GM23338 (cell line): ENCODE data around the gene CACNA1G. TPM values are rescaled to one million over a fixed set of nuclear protein-coding genes. Genes with fewer than 3 reads are reported as not detected.

Source experiments
- ATAC-seq: fragments of 200-7000 bp; cut with Tn5 transposase; 3 replicates; pipeline ENCODE4 v1.9.1; 2020
- DNase-seq: peaks from one replicate; pipeline ENCODE4 v3.0.0-alpha.2; 2015; ENCODE audit warnings: low spot score
- H2AFZ ChIP-seq: fragments of 200-600 bp; sonication (generic); 2 replicates; pipeline ENCODE4 v1.8.0; 2016; ENCODE audit warnings: antibody characterized with exemption, mild to moderate bottlenecking, moderate library complexity
- H3F3A ChIP-seq: fragments of 200-600 bp; sonication (generic); replicated peaks from 2 replicates; pipeline ENCODE4 v1.8.0; 2017; ENCODE audit warnings: antibody characterized with exemption, mixed run types, low read depth
- H3K27ac ChIP-seq: fragments of 200-600 bp; sonication (generic); 2 replicates; pipeline ENCODE4 v1.6.1; 2016; ENCODE audit warnings: low read depth
- H3K27me3 ChIP-seq: fragments of 200-600 bp; sonication (generic); 2 replicates; pipeline ENCODE4 v1.8.0; 2016; ENCODE audit warnings: mild to moderate bottlenecking, mixed run types, moderate library complexity; ENCODE audit not compliant: insufficient read depth
- H3K36me3 ChIP-seq: fragments of 200-600 bp; sonication (generic); 2 replicates; pipeline ENCODE4 v1.8.0; 2016; ENCODE audit warnings: mild to moderate bottlenecking; ENCODE audit not compliant: insufficient read depth
- H3K4me1 ChIP-seq: fragments of 200-600 bp; sonication (generic); 2 replicates; pipeline ENCODE4 v1.8.0; 2016; ENCODE audit warnings: mild to moderate bottlenecking, moderate library complexity; ENCODE audit not compliant: insufficient read depth
- H3K4me2 ChIP-seq: fragments of 200-600 bp; sonication (generic); 2 replicates; pipeline ENCODE4 v1.7.1; 2017; ENCODE audit warnings: mixed run types
- H3K4me3 ChIP-seq: fragments of 200-600 bp; sonication (generic); 2 replicates; pipeline ENCODE4 v1.6.1; 2016; ENCODE audit warnings: mixed run types
- H3K79me2 ChIP-seq: fragments of 200-600 bp; sonication (generic); replicated peaks from 2 replicates; pipeline ENCODE4 v1.8.0; 2017; ENCODE audit warnings: mild to moderate bottlenecking; ENCODE audit not compliant: insufficient read depth
- H3K9me2 ChIP-seq: fragments of 200-600 bp; sonication (generic); 2 replicates; pipeline ENCODE4 v1.8.0; 2017; ENCODE audit not compliant: insufficient read depth
- H4K20me1 ChIP-seq: fragments of 200-600 bp; sonication (generic); replicated peaks from 2 replicates; pipeline ENCODE4 v1.8.0; 2017; ENCODE audit warnings: mild to moderate bottlenecking; ENCODE audit not compliant: insufficient read depth
- H3K27ac Mint-ChIP-seq: 2 replicates; pipeline ENCODE4 v1.8.0; 2020; ENCODE audit warnings: inconsistent platforms, mild to moderate bottlenecking, moderate library complexity, mixed read lengths
- H3K27me3 Mint-ChIP-seq: 3 replicates; pipeline ENCODE4 v1.8.0; 2022; ENCODE audit warnings: low read depth, mild to moderate bottlenecking, moderate library complexity, mixed read lengths, inconsistent platforms; ENCODE audit not compliant: insufficient read depth, poor library complexity
- H3K36me3 Mint-ChIP-seq: 3 replicates; pipeline ENCODE4 v1.8.0; 2021; ENCODE audit warnings: low read depth, mild to moderate bottlenecking, inconsistent platforms, moderate library complexity, mixed read lengths
- H3K4me1 Mint-ChIP-seq: 3 replicates; pipeline ENCODE4 v1.8.0; 2020; ENCODE audit warnings: mild to moderate bottlenecking, inconsistent platforms, mixed read lengths
- H3K4me3 Mint-ChIP-seq: 3 replicates; pipeline ENCODE4 v1.8.0; 2021; ENCODE audit warnings: moderate library complexity, mild to moderate bottlenecking, inconsistent platforms, mixed read lengths
- H3K9me3 Mint-ChIP-seq: 3 replicates; pipeline ENCODE4 v1.8.0; 2020; ENCODE audit warnings: moderate library complexity, mild to moderate bottlenecking, inconsistent platforms, mixed read lengths
- CREB1 ChIP-seq: fragments of 250-450 bp; sonication (Bioruptor Pico); IDR thresholded peaks from 2 replicates; pipeline ENCODE4 v1.5.0; 2020; ENCODE audit warnings: low read depth, mild to moderate bottlenecking, moderate library complexity
- EZH2 ChIP-seq: fragments of 200-600 bp; sonication (generic); IDR thresholded peaks from one replicate; pipeline ENCODE4 v1.8.0; 2017; ENCODE audit warnings: antibody characterized with exemption, mild to moderate bottlenecking, low read depth; ENCODE audit not compliant: unreplicated experiment
- EZH2phosphoT487 ChIP-seq: fragments of 200-600 bp; sonication (generic); IDR thresholded peaks from one replicate; pipeline ENCODE4 v1.8.1; 2018; ENCODE audit warnings: antibody characterized with exemption; ENCODE audit not compliant: unreplicated experiment
- JUNB ChIP-seq: IDR thresholded peaks from one replicate; pipeline ENCODE4 v1.6.1; 2016; ENCODE audit warnings: antibody characterized with exemption; ENCODE audit not compliant: unreplicated experiment
- NANOG ChIP-seq: IDR thresholded peaks from 2 replicates; pipeline ENCODE4 v1.6.1; 2016; ENCODE audit warnings: antibody characterized with exemption, borderline replicate concordance
- POLR2AphosphoS5 ChIP-seq: IDR thresholded peaks from 2 replicates; pipeline ENCODE4 v1.6.1; 2016; ENCODE audit warnings: antibody characterized with exemption, low read depth
- STAT1 ChIP-seq: IDR thresholded peaks from one replicate; pipeline ENCODE4 v1.6.1; 2016; ENCODE audit warnings: antibody characterized with exemption; ENCODE audit not compliant: unreplicated experiment
- ZNF114 ChIP-seq: fragments of 250-450 bp; sonication (Bioruptor Pico); IDR thresholded peaks from 2 replicates; pipeline ENCODE4 v1.5.0; 2020; ENCODE audit warnings: mild to moderate bottlenecking, moderate library complexity
- ZNF331 ChIP-seq: fragments of 250-450 bp; sonication (Bioruptor Pico); IDR thresholded peaks from 2 replicates; pipeline ENCODE4 v1.5.0; 2020; ENCODE audit warnings: low read depth, mild to moderate bottlenecking, moderate library complexity
- polyA plus RNA-seq: library from polyadenylated mRNA; unstranded; fragments of >200 nt; fragmentation: Nextera tagmentation; extraction: Ambion mirVana; gene quantifications from 2 replicates; pipeline ENCODE4 v1.2.1, GENCODE V29; 2016
- total RNA-seq: library from RNA; depleted of rRNA; stranded (reverse); fragments of >200 nt; shearing (Covaris generic); gene quantifications from 2 replicates; pipeline ENCODE4 v1.2.3, GENCODE V29; 2014
- TF ChIP-seq, protein P1 (sequence below): IDR thresholded peaks from one replicate; pipeline ENCODE4 v1.6.1; 2018; ENCODE audit warnings: antibody characterized with exemption; ENCODE audit not compliant: unreplicated experiment
- TF ChIP-seq, protein P2 (sequence below): IDR thresholded peaks from 2 replicates; pipeline ENCODE4 v1.6.1; 2016; ENCODE audit warnings: antibody characterized with exemption
- TF ChIP-seq, protein P3 (sequence below), 2 experiments: fragments of 200-600 bp in 1 of 2; sonication (generic) in 1 of 2; conservative IDR thresholded peaks; 2 replicates each; pipeline versions ENCODE4 v1.5.1 to v1.6.1; 2016 to 2017; ENCODE audit warnings: antibody characterized with exemption in 2 of 2, low read depth in 2 of 2, mild to moderate bottlenecking in 2 of 2, moderate library complexity in 1 of 2
- TF ChIP-seq, protein P4 (sequence below): fragments of 250-450 bp; sonication (Bioruptor Pico); IDR thresholded peaks from 2 replicates; pipeline ENCODE4 v1.5.0; 2020; ENCODE audit warnings: mild to moderate bottlenecking, moderate library complexity

The CACNA1G gene
- total and polyA plus RNA-seq, 2 experiments from 2014 or later = 1.4 to 5.1 TPM

DNA sequence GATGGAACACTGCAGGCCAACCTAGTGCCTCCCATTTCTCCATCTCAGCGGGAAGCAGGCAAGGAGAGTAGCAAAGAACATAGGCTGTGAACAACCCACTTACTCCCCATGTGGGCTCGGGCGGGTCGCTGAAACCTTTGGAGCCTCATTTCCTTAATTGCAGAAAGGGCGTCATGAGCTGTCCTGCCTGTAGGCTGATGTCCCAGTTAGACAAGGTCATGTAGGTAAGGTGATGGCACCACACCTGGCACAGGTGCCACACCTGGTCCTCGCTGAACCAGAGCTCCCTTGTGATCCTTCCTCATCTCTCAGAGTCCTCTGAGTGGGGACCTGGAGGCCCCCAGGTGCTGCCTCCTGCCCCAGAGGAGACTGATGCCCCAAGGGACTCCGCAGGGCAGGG lies 97.1 kb downstream of the CACNA1G start:
- Mint-ChIP-seq H3K27me3 (peaks cover 5% of the 10 kb centered on the region), H3K4me3 (no peak overlapping the region), H3K9me3 (no peaks in the 10 kb centered on the region; the same call in 1 of the 3 replicates), H3K36me3 (no peaks in the 10 kb centered on the region; the same call in 2 of the 3 replicates), H3K27ac (no peak overlapping the region), H3K4me1 (peaks cover 19% of the 10 kb centered on the region)
- Histone ChIP-seq H2AFZ (no peak overlapping the region), H3K36me3 (no peaks in the 10 kb centered on the region), H3F3A (no peaks in the 10 kb centered on the region), H3K4me3 (no peak overlapping the region), H3K4me1 (peaks cover 9% of the 10 kb centered on the region), H3K9me2 (no peaks in the 10 kb centered on the region), H4K20me1 (no peaks in the 10 kb centered on the region), H3K27me3 (no peaks in the 10 kb centered on the region), H3K79me2 (no peaks in the 10 kb centered on the region), H3K4me2 (no peak overlapping the region), H3K27ac (no peak overlapping the region)
- DNase-seq (no peak), ATAC-seq (no peak)
- no peak for TF ChIP-seq CREB1
- TF ChIP-seq NANOG = no peak
- TF ChIP-seq ZNF114 (CRISPR knock-in tag) = no peak
- TF ChIP-seq ZNF331 = no peak
- TF ChIP-seq, protein P1, sequence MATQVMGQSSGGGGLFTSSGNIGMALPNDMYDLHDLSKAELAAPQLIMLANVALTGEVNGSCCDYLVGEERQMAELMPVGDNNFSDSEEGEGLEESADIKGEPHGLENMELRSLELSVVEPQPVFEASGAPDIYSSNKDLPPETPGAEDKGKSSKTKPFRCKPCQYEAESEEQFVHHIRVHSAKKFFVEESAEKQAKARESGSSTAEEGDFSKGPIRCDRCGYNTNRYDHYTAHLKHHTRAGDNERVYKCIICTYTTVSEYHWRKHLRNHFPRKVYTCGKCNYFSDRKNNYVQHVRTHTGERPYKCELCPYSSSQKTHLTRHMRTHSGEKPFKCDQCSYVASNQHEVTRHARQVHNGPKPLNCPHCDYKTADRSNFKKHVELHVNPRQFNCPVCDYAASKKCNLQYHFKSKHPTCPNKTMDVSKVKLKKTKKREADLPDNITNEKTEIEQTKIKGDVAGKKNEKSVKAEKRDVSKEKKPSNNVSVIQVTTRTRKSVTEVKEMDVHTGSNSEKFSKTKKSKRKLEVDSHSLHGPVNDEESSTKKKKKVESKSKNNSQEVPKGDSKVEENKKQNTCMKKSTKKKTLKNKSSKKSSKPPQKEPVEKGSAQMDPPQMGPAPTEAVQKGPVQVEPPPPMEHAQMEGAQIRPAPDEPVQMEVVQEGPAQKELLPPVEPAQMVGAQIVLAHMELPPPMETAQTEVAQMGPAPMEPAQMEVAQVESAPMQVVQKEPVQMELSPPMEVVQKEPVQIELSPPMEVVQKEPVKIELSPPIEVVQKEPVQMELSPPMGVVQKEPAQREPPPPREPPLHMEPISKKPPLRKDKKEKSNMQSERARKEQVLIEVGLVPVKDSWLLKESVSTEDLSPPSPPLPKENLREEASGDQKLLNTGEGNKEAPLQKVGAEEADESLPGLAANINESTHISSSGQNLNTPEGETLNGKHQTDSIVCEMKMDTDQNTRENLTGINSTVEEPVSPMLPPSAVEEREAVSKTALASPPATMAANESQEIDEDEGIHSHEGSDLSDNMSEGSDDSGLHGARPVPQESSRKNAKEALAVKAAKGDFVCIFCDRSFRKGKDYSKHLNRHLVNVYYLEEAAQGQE = no peak
- TF ChIP-seq, protein P2, sequence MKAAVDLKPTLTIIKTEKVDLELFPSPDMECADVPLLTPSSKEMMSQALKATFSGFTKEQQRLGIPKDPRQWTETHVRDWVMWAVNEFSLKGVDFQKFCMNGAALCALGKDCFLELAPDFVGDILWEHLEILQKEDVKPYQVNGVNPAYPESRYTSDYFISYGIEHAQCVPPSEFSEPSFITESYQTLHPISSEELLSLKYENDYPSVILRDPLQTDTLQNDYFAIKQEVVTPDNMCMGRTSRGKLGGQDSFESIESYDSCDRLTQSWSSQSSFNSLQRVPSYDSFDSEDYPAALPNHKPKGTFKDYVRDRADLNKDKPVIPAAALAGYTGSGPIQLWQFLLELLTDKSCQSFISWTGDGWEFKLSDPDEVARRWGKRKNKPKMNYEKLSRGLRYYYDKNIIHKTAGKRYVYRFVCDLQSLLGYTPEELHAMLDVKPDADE = no peak
- TF ChIP-seq JUNB = no peak
- no peak for TF ChIP-seq EZH2
- TF ChIP-seq POLR2AphosphoS5 = no peak
- no peak for TF ChIP-seq EZH2phosphoT487
- TF ChIP-seq, protein P3, sequence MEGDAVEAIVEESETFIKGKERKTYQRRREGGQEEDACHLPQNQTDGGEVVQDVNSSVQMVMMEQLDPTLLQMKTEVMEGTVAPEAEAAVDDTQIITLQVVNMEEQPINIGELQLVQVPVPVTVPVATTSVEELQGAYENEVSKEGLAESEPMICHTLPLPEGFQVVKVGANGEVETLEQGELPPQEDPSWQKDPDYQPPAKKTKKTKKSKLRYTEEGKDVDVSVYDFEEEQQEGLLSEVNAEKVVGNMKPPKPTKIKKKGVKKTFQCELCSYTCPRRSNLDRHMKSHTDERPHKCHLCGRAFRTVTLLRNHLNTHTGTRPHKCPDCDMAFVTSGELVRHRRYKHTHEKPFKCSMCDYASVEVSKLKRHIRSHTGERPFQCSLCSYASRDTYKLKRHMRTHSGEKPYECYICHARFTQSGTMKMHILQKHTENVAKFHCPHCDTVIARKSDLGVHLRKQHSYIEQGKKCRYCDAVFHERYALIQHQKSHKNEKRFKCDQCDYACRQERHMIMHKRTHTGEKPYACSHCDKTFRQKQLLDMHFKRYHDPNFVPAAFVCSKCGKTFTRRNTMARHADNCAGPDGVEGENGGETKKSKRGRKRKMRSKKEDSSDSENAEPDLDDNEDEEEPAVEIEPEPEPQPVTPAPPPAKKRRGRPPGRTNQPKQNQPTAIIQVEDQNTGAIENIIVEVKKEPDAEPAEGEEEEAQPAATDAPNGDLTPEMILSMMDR (conservative IDR thresholded peaks at IDR 0.05; ENCODE audit: low read depth in 2 of 2) = no peak
- TF ChIP-seq, protein P4, sequence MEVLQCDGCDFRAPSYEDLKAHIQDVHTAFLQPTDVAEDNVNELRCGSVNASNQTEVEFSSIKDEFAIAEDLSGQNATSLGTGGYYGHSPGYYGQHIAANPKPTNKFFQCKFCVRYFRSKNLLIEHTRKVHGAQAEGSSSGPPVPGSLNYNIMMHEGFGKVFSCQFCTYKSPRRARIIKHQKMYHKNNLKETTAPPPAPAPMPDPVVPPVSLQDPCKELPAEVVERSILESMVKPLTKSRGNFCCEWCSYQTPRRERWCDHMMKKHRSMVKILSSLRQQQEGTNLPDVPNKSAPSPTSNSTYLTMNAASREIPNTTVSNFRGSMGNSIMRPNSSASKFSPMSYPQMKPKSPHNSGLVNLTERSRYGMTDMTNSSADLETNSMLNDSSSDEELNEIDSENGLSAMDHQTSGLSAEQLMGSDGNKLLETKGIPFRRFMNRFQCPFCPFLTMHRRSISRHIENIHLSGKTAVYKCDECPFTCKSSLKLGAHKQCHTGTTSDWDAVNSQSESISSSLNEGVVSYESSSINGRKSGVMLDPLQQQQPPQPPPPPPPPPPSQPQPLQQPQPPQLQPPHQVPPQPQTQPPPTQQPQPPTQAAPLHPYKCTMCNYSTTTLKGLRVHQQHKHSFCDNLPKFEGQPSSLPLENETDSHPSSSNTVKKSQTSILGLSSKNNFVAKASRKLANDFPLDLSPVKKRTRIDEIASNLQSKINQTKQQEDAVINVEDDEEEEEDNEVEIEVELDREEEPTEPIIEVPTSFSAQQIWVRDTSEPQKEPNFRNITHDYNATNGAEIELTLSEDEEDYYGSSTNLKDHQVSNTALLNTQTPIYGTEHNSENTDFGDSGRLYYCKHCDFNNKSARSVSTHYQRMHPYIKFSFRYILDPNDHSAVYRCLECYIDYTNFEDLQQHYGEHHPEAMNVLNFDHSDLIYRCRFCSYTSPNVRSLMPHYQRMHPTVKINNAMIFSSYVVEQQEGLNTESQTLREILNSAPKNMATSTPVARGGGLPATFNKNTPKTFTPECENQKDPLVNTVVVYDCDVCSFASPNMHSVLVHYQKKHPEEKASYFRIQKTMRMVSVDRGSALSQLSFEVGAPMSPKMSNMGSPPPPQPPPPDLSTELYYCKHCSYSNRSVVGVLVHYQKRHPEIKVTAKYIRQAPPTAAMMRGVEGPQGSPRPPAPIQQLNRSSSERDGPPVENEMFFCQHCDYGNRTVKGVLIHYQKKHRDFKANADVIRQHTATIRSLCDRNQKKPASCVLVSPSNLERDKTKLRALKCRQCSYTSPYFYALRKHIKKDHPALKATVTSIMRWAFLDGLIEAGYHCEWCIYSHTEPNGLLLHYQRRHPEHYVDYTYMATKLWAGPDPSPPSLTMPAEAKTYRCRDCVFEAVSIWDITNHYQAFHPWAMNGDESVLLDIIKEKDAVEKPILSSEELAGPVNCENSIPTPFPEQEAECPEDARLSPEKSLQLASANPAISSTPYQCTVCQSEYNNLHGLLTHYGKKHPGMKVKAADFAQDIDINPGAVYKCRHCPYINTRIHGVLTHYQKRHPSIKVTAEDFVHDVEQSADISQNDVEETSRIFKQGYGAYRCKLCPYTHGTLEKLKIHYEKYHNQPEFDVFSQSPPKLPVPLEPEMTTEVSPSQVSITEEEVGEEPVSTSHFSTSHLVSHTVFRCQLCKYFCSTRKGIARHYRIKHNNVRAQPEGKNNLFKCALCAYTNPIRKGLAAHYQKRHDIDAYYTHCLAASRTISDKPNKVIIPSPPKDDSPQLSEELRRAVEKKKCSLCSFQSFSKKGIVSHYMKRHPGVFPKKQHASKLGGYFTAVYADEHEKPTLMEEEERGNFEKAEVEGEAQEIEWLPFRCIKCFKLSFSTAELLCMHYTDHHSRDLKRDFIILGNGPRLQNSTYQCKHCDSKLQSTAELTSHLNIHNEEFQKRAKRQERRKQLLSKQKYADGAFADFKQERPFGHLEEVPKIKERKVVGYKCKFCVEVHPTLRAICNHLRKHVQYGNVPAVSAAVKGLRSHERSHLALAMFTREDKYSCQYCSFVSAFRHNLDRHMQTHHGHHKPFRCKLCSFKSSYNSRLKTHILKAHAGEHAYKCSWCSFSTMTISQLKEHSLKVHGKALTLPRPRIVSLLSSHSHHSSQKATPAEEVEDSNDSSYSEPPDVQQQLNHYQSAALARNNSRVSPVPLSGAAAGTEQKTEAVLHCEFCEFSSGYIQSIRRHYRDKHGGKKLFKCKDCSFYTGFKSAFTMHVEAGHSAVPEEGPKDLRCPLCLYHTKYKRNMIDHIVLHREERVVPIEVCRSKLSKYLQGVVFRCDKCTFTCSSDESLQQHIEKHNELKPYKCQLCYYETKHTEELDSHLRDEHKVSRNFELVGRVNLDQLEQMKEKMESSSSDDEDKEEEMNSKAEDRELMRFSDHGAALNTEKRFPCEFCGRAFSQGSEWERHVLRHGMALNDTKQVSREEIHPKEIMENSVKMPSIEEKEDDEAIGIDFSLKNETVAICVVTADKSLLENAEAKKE = no peak
- no peak for TF ChIP-seq STAT1
